IPS DF 6.9 (cell line): ENCODE results near the gene TCAF1.
"Not testable (repeated sequence)": the region's sequence is repeated elsewhere in the genome, so short reads cannot be mapped to it uniquely, and the experiment has no call there.

Experiments used
- DNase-seq: peaks from one replicate; pipeline ENCODE4 v3.0.0-alpha.2; 2013; ENCODE audit warnings: low read depth, low spot score
- H3K27ac ChIP-seq: one replicate; pipeline ENCODE4 v1.5.1; 2013; ENCODE audit warnings: low read length, control low read depth
- H3K27me3 ChIP-seq: 2 replicates; pipeline ENCODE4 v1.6.1; 2013; ENCODE audit warnings: mild to moderate bottlenecking, low read length; ENCODE audit not compliant: control insufficient read depth, insufficient read depth
- H3K36me3 ChIP-seq: 2 replicates; pipeline ENCODE4 v1.6.1; 2013; ENCODE audit warnings: low read length; ENCODE audit not compliant: control insufficient read depth, insufficient read depth
- H3K4me1 ChIP-seq: 2 replicates; pipeline ENCODE4 v1.6.1; 2013; ENCODE audit warnings: low read length; ENCODE audit not compliant: control insufficient read depth, insufficient read depth
- H3K4me3 ChIP-seq: 2 replicates; pipeline ENCODE4 v1.5.1; 2013; ENCODE audit warnings: mild to moderate bottlenecking, low read length
- H3K9me3 ChIP-seq: 2 replicates; pipeline ENCODE4 v1.6.1; 2013; ENCODE audit warnings: low read length, inconsistent platforms; ENCODE audit not compliant: control insufficient read depth, insufficient read depth
- WGBS: extraction: QIAGEN DNeasy Blood & Tissue Kit; methylation state at CpG from one replicate; pipeline ENCODE4 v1.1.7; 2013; ENCODE audit warnings: mixed read lengths, missing lambda C conversion rate; ENCODE audit not compliant: insufficient read length, insufficient coverage; 5-methylcytosine and 5-hydroxymethylcytosine counted together

TCAF1 gene

GRCh38 chr7:143824295-143825135, 77.5 kb downstream of the TCAF1 start:
- not testable (repeated sequence) for H3K4me3 ChIP-seq, H3K27me3 ChIP-seq, H3K9me3 ChIP-seq, H3K27ac ChIP-seq, H3K36me3 ChIP-seq, H3K4me1 ChIP-seq, DNase-seq
- WGBS = no CpG with 5 or more reads among the region's 7 CpGs

GRCh38 chr7:143823634-143824294, 78.2 kb downstream of the TCAF1 start:
- WGBS = no CpG with 5 or more reads among the region's 3 CpGs
- H3K9me3 ChIP-seq, H3K36me3 ChIP-seq, DNase-seq, H3K27me3 ChIP-seq, H3K27ac ChIP-seq, H3K4me1 ChIP-seq, H3K4me3 ChIP-seq: not testable (repeated sequence)

- H3K27me3 ChIP-seq, H3K27ac ChIP-seq, H3K4me3 ChIP-seq, DNase-seq, H3K36me3 ChIP-seq, H3K4me1 ChIP-seq, H3K9me3 ChIP-seq: not testable (repeated sequence)
- no CpG with 5 or more reads among the region's 12 CpGs for WGBS
Measured at GRCh38 chr7:143821392-143822277, 80.3 kb downstream of the TCAF1 start.

- not testable (repeated sequence) for H3K27me3 ChIP-seq, H3K4me3 ChIP-seq, H3K27ac ChIP-seq, H3K4me1 ChIP-seq, H3K36me3 ChIP-seq, DNase-seq, H3K9me3 ChIP-seq
- WGBS = no CpG with 5 or more reads among the region's 7 CpGs
Measured at GRCh38 chr7:143817873-143818272, 84.1 kb downstream of the TCAF1 start.

- not testable (repeated sequence) for H3K4me3 ChIP-seq, DNase-seq, H3K27ac ChIP-seq, H3K9me3 ChIP-seq, H3K4me1 ChIP-seq, H3K36me3 ChIP-seq, H3K27me3 ChIP-seq
- WGBS = no CpG with 5 or more reads among the region's 8 CpGs
Measured at GRCh38 chr7:143816471-143817133, 85.4 kb downstream of the TCAF1 start.

GRCh38 chr7:143810639-143811038, 91.3 kb downstream of the TCAF1 start:
- H3K9me3 ChIP-seq, H3K4me3 ChIP-seq, DNase-seq, H3K27me3 ChIP-seq, H3K36me3 ChIP-seq, H3K27ac ChIP-seq, H3K4me1 ChIP-seq: not testable (repeated sequence)
- whole genome bisulfite sequencing = no CpG with 5 or more reads among the region's 6 CpGs

- not testable (repeated sequence) for H3K36me3 ChIP-seq, H3K27ac ChIP-seq, DNase-seq, H3K4me1 ChIP-seq, H3K27me3 ChIP-seq, H3K4me3 ChIP-seq, H3K9me3 ChIP-seq
- no CpG with 5 or more reads among the region's 5 CpGs for WGBS
Measured at GRCh38 chr7:143806664-143807071, 95.3 kb downstream of the TCAF1 start.
